SU-DHL-6 (cell line): ENCODE results near the gene PPP2R5C.

Source experiments
- EZH2phosphoT487 ChIP-seq: fragments of 200-600 bp; sonication (generic), shearing (Covaris generic); conservative IDR thresholded peaks from 2 replicates; pipeline ENCODE4 v1.6.1; 2018; ENCODE audit warnings: mild to moderate bottlenecking, antibody characterized with exemption, low read length, moderate library complexity, mixed read lengths
- TF ChIP-seq, protein P1 (sequence below): fragments of 200-600 bp; sonication (generic); IDR thresholded peaks from one replicate; pipeline ENCODE4 v1.5.1; 2017; ENCODE audit warnings: antibody characterized with exemption, mild to moderate bottlenecking, low read length, moderate library complexity; ENCODE audit not compliant: insufficient read depth, poor library complexity, severe bottlenecking

DNA sequence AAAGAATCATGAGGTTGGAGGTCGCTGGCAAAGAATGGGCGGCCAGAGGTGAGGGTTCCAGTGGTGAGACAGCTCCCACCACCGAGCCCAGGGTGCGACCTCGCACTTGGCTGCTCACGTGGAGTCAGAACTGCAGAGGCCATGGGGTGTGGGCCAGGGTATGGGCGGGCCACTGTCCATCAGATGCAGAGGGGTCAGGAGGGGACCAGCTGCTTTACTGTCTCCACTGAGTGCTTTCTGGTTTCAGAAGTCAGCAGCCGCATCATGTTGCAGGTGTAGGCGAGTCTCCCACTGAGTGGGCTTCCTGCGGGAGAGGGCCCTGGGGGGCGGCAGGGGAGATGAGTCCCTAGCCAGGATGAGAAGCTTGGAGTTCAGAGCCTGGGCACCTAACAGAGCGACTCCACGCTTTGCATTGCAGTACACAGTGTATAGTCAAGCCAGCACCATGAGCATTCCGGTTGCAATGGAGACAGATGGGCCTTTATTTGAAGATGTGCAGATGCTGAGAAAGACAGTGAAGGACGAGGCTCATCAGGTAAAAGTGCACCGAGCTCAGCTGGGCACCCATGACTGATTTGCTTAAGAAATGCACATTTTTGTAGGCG lies 156.0 kb downstream of the PPP2R5C start:
- TF ChIP-seq, protein P1, sequence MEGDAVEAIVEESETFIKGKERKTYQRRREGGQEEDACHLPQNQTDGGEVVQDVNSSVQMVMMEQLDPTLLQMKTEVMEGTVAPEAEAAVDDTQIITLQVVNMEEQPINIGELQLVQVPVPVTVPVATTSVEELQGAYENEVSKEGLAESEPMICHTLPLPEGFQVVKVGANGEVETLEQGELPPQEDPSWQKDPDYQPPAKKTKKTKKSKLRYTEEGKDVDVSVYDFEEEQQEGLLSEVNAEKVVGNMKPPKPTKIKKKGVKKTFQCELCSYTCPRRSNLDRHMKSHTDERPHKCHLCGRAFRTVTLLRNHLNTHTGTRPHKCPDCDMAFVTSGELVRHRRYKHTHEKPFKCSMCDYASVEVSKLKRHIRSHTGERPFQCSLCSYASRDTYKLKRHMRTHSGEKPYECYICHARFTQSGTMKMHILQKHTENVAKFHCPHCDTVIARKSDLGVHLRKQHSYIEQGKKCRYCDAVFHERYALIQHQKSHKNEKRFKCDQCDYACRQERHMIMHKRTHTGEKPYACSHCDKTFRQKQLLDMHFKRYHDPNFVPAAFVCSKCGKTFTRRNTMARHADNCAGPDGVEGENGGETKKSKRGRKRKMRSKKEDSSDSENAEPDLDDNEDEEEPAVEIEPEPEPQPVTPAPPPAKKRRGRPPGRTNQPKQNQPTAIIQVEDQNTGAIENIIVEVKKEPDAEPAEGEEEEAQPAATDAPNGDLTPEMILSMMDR, result no peak
- TF ChIP-seq EZH2phosphoT487, result no peak
